ENCODE results near the gene PACSIN3. TPM values are rescaled to one million over a fixed set of nuclear protein-coding genes. Genes with fewer than 3 reads are reported as not detected.
A peak's percentile ranks its signal among the peaks of the same experiment; 100 is the strongest.

PACSIN3 gene
- total RNA-seq, 4 donors from 2014 or later, result 43.6 to 71.6 (median 54.2) TPM

DNA sequence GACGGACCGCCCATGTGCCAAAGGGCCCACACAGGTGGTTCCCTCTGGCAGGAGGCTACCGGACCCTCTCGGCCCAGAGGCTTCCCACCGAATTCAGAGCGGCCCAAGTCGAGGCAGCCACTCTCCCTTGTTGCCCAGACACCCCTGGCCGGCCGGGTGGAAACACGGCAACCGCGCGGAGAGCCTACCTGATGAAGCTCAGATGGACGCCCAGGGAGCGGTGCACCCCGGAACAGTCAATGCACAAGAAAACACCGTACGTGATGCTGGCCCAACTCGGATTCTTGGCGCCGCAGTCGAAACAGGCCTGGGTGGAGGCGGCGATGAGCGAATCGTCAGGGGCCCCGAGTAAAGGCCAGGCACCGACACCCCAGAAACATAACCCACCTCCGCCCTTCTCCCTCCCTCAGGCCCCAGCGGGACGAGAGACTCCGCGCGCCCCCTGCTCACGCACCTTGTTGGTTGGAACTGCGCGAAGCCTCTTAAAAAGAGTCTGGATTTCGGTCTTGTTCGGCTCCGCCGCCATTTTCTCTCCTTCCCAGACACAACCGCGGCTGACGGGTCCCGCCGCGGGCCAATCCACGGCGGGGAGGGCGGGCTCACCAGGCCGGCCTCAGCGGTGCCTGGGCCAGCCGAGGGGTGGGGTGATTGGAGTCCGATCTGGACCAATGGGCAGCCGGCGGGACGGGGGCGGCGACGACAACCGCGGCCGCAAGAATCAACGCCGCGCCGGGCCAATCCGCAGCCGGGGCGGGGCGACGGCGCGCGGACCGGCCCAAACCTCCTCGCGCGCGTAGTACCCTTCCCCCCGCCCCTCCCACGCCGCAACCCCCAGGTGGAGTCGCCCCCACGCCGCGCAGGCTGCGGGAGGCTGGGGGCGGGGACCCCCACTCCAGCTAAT lies 9.7 kb downstream of the PACSIN3 start, which contains the start of gene ARFGAP2:
ARFGAP2 (minus strand) TSS at position 552 of the 901 bp plus-strand sequence; CDS start at position 526, 26 bp downstream.
- H3K4me1 ChIP-seq, result peaks cover 20 to 25% of the 10 kb centered on the region in 2 donors
- no peaks in the 10 kb centered on the region for H3K9me3 ChIP-seq
- intact Hi-C loops (cut with DNase I), result loop anchor here (5.0 kb wide), 2 partner anchors 36 to 181 kb away; partner anchors contain the start of gene DDB2
- TF ChIP-seq POLR2A (IDR thresholded peaks at IDR 0.05) (peak in 1 of 2 donors; percentile 53), CTCF (IDR thresholded peaks at IDR 0.05) (no peak)
- H3K27ac ChIP-seq, result peak within 1 kb of the TSS; percentile 96 to 98 (median 96)
- peak within 1 kb of the TSS; percentile 76 to 90 (median 77) for H3K4me3 ChIP-seq (replicated peaks in 1 of 3)
- WGBS, 2 donors, result 0 to 1% methylated on average over 11 to 48 of the region's 89 CpGs
- H3K27me3 ChIP-seq, result no peaks in the 10 kb centered on the region
- peak; percentile 98 for DNase-seq
- H3K36me3 ChIP-seq, result peaks cover 23 to 32% of the 10 kb centered on the region in 2 donors

DNA sequence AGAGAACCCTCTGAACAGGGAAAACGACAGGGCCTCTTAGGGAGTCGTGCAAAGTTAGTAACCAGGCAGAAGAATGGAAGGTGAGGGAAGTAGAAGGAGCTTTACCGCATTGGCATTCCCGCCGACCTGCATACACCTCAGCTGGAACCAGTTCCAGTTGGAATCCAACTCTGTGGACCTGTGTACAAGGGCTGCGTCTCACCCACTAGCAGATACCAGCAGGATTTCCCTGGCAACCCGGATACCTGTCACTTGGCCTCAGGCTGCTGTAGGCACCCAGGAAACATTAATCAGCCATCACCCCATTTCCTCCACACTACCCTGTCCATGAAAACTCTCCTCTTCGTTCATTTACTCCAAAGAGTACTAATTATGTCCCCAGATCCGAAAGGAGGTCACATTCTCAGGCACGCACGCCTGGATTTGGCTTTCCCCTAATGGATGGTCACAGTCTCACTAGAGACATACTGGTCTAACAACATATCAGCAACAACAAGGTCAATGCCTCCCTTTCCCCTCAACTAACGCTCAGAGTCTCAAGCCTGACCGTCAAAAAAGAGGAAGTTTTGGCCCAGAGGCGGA lies 10.4 kb downstream of the PACSIN3 start:
- intact Hi-C loops (cut with DNase I), result loop anchor here (5.0 kb wide), 2 partner anchors 36 to 181 kb away; partner anchors contain the start of gene DDB2
- Histone ChIP-seq H3K4me1 (peaks cover 20 to 25% of the 10 kb centered on the region in 2 donors), H3K27ac (peak overlapping the region; percentile 82 to 98 (median 93)), H3K27me3 (no peaks in the 10 kb centered on the region), H3K4me3 (replicated peaks in 1 of 3) (peak overlapping the region; percentile 76 to 90 (median 77)), H3K9me3 (no peaks in the 10 kb centered on the region), H3K36me3 (peaks cover 30 to 37% of the 10 kb centered on the region in 2 donors)
- TF ChIP-seq POLR2A (IDR thresholded peaks at IDR 0.05) (no peak), CTCF (IDR thresholded peaks at IDR 0.05) (no peak)
- DNase-seq, result no peak
- 31 to 32% methylated on average over 13 to 14 of the region's 14 CpGs for WGBS, 2 donors

DNA sequence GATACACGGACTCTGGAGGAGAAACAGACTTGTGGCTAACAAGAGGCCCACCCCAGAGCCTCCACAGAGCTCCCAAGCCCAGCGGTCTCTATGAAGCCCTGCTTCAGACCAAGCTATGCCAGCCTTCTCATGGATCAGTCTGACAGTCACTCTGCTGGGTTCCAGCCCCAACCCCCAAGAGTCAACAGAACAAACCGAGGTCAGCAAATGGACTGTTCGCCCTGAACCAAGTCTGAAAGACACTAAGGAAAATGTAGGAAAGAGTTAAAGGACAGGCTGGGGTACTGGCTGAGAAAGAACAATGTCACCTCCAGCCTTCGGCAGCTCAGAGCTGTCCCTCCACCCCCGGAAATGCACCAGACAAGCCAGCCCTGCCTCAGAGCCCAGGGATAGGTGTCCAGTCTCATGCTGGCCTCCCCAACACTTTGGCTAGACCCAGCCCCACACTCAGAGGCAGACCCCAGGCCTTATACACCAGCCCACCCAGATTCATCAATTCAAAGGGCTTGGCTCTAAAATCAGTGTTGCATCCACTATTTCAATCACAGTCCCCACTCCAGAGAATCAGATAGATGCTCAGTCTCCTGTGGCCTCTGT lies 13.4 kb downstream of the PACSIN3 start:
- no peak for DNase-seq
- Histone ChIP-seq H3K4me3 (replicated peaks in 1 of 3) (no peak overlapping the region), H3K9me3 (no peaks in the 10 kb centered on the region), H3K27ac (no peak overlapping the region), H3K4me1 (peaks cover 16 to 20% of the 10 kb centered on the region in 2 donors), H3K27me3 (no peaks in the 10 kb centered on the region), H3K36me3 (peaks cover 41 to 57% of the 10 kb centered on the region in 2 donors)
- intact Hi-C loops (cut with DNase I), result no loop called here
- TF ChIP-seq CTCF (IDR thresholded peaks at IDR 0.05) (no peak), POLR2A (IDR thresholded peaks at IDR 0.05) (no peak)
- WGBS, 2 donors, result 82 to 92% methylated on average over 6 of the region's 6 CpGs

DNA sequence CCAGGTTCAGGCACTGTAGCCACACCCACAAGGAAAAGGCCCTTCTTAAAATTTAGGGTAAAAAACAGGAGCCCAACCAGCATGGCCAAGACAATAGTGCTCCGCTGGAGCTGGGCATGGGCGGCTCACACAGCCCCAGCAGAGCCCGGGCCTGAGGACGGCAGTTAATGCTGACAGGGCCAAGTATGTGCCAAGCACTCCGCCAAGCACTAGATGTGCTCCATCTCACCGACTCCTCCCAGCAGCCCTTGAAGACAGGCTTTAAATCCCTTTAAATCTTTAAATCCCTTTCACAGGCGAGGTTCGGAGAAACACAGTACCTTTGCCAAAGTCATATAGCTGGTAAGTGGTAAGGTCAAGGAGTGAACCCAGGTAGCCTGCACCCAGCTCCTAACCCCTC lies 14.4 kb downstream of the PACSIN3 start:
- Histone ChIP-seq H3K4me3 (replicated peaks in 1 of 3) (no peak overlapping the region), H3K27me3 (no peaks in the 10 kb centered on the region), H3K36me3 (peaks cover 51 to 65% of the 10 kb centered on the region in 2 donors), H3K27ac (no peak overlapping the region), H3K4me1 (peaks cover 10 to 14% of the 10 kb centered on the region in 2 donors), H3K9me3 (no peaks in the 10 kb centered on the region)
- 74 to 87% methylated on average over 4 to 7 of the region's 8 CpGs for WGBS, 2 donors
- intact Hi-C loops (cut with DNase I), result no loop called here
- no peak for TF ChIP-seq CTCF (IDR thresholded peaks at IDR 0.05)
- TF ChIP-seq POLR2A (IDR thresholded peaks at IDR 0.05), result no peak
- no peak for DNase-seq

Measured in thyroid gland (tissue), 4 donors.